Measurements from ENCODE around the gene KAZN. TPM values are rescaled to one million over a fixed set of nuclear protein-coding genes. Genes with fewer than 3 reads are reported as not detected.

KAZN gene
- polyA plus RNA-seq, 1 of the 3 experiments (the other 2 are of a cell fraction), result 6.8 TPM

- no peak for TF ChIP-seq ZBTB33 (IDR thresholded peaks at IDR 0.05; ENCODE audit: borderline replicate concordance, low read depth)
These were observed 338.3 kb downstream of the KAZN start (continued) for GRCh38 chr1:14936815-14937214.

- POLR2A ChIA-PET, result no interaction called here
- no peak for TF ChIP-seq MEF2A (IDR thresholded peaks at IDR 0.05; ENCODE audit: borderline replicate concordance, low read depth)
- TF ChIP-seq TAF1 (IDR thresholded peaks at IDR 0.05; ENCODE audit: borderline replicate concordance, low read depth, low read length), result no peak
- no peak for TF ChIP-seq TEAD4 (IDR thresholded peaks at IDR 0.05; ENCODE audit: borderline replicate concordance, insufficient read depth)
- TF ChIP-seq SIN3A (IDR thresholded peaks at IDR 0.05; ENCODE audit: borderline replicate concordance, low read depth, low read length), result no peak
- TF ChIP-seq SMC3 (IDR thresholded peaks at IDR 0.05; ENCODE audit: low read depth, low read length), result no peak
- TF ChIP-seq GABPA (IDR thresholded peaks at IDR 0.05; ENCODE audit: low read depth), result no peak
- no peak for TF ChIP-seq FOSL2 (IDR thresholded peaks at IDR 0.05; ENCODE audit: borderline replicate concordance, low read depth)
- no peak for TF ChIP-seq NFIC (IDR thresholded peaks at IDR 0.05; ENCODE audit: borderline replicate concordance)
- TF ChIP-seq FOXM1 (IDR thresholded peaks at IDR 0.05; ENCODE audit: low read depth), result no peak
- TF ChIP-seq EP300 (IDR thresholded peaks at IDR 0.05; ENCODE audit: borderline replicate concordance in 1 of 2, low read depth in 1 of 2, low read length in 1 of 2), result no peak
- no peak for TF ChIP-seq REST (IDR thresholded peaks at IDR 0.05; ENCODE audit: low read depth, low read length)
- TF ChIP-seq USF1 (IDR thresholded peaks at IDR 0.05; ENCODE audit: borderline replicate concordance, low read depth), result no peak
- TF ChIP-seq RXRA (IDR thresholded peaks at IDR 0.05; ENCODE audit: borderline replicate concordance, low read depth), result no peak
- no peak overlapping the region for H3K9ac ChIP-seq
- no peaks in the 10 kb centered on the region for H3K9me3 ChIP-seq
- H2AFZ ChIP-seq (ENCODE audit: low read depth), result no peak overlapping the region
- CTCF ChIA-PET, result interaction anchor here (1.4 to 2.0 kb wide), 3 partner anchors 10 to 100 kb away, joined by 3 to 6 read pairs (median 5); no protein-coding TSS in a partner anchor
- H3K4me3 ChIP-seq (ENCODE audit: low read depth in 2 of 2, low read length in 1 of 2), result no peak overlapping the region
- H3F3A ChIP-seq (replicated peaks; ENCODE audit: insufficient read depth), result peaks cover under 1% of the 10 kb centered on the region
- H3K4me2 ChIP-seq, result no peak overlapping the region
- no peaks in the 10 kb centered on the region for H3K27me3 ChIP-seq (ENCODE audit: insufficient read depth)
- no peaks in the 10 kb centered on the region for H3K36me3 ChIP-seq (replicated peaks in 1 of 2; ENCODE audit: control insufficient read depth in 1 of 2, insufficient read depth in 2 of 2, low read length in 1 of 2)
- H3K27ac ChIP-seq (ENCODE audit: low read depth in 2 of 2, low read length in 1 of 2), result no peak overlapping the region; a peak in 1 of 4 replicates
- 90% methylated on average over 10 of the region's 11 CpGs for WGBS (ENCODE audit: low lambda C conversion rate)
- H3K9me2 ChIP-seq, result no peaks in the 10 kb centered on the region
- H3K79me2 ChIP-seq (ENCODE audit: insufficient read depth), result peaks cover 29% of the 10 kb centered on the region
- DNase-seq, result peak; percentile 51
- H4K20me1 ChIP-seq (ENCODE audit: insufficient read depth), result no peaks in the 10 kb centered on the region
- peaks cover under 1 to 30% of the 10 kb centered on the region in 2 experiments; a peak in 2 of 4 replicates for H3K4me1 ChIP-seq (ENCODE audit: control insufficient read depth in 1 of 2, insufficient read depth in 2 of 2, low read depth in 1 of 2, low read length in 1 of 2)
These were observed 338.9 kb downstream of the KAZN start for GRCh38 chr1:14937288-14937949.
